ENCODE measurements around the gene VPS16. TPM values are rescaled to one million over a fixed set of nuclear protein-coding genes. Genes with fewer than 3 reads are reported as not detected.
A peak's percentile ranks its signal among the peaks of the same experiment; 100 is the strongest.

Gene VPS16
- total and polyA plus RNA-seq, 10 donors = 32.0 to 104 (median 44.5) TPM

GRCh38 chr20:2804041-2804828, 36.3 kb upstream of the VPS16 start:
- Histone ChIP-seq H3K27me3 (replicated peaks in 1 of 7) (peaks cover 0 to 97% (median 46%) of the 10 kb centered on the region in 7 donors), H3K4me3 (no peak overlapping the region), H3K36me3 (no peaks in the 10 kb centered on the region), H3K9me3 (no peaks in the 10 kb centered on the region), H3K27ac (no peak overlapping the region), H3K4me1 (peaks cover 3 to 30% (median 24%) of the 10 kb centered on the region in 6 donors)
- TF ChIP-seq POLR2AphosphoS5 (IDR thresholded peaks at IDR 0.05) (no peak), POLR2A (IDR thresholded peaks at IDR 0.05) (no peak), CTCF (IDR thresholded peaks at IDR 0.05 in 8 of 11, conservative IDR thresholded peaks at IDR 0.05 in 3 of 11) (no peak)
- intact Hi-C loops (cut with DNase I; ENCODE audit: low total_unique reads) = no loop called here
- DNase-seq = no peak
- 67 to 77% (median 69%) methylated on average over 16 of the region's 16 CpGs for WGBS, 5 donors

GRCh38 chr20:2804852-2805688, 35.5 kb upstream of the VPS16 start:
- no peak overlapping the region for H3K4me3 ChIP-seq
- no peak for TF ChIP-seq CTCF (IDR thresholded peaks at IDR 0.05 in 8 of 11, conservative IDR thresholded peaks at IDR 0.05 in 3 of 11)
- no peak for TF ChIP-seq POLR2AphosphoS5 (IDR thresholded peaks at IDR 0.05)
- TF ChIP-seq POLR2A (IDR thresholded peaks at IDR 0.05) = no peak
- H3K36me3 ChIP-seq = no peaks in the 10 kb centered on the region
- peaks cover 0 to 97% (median 38%) of the 10 kb centered on the region in 7 donors for H3K27me3 ChIP-seq (replicated peaks in 1 of 7)
- no peaks in the 10 kb centered on the region for H3K9me3 ChIP-seq
- peaks cover under 1 to 22% (median 15%) of the 10 kb centered on the region in 6 donors for H3K4me1 ChIP-seq
- H3K27ac ChIP-seq = no peak overlapping the region
- intact Hi-C loops (cut with DNase I; ENCODE audit: low total_unique reads) = no loop called here
- peak; percentile 70 for DNase-seq
- WGBS, 5 donors = 19 to 24% (median 22%) methylated on average over 40 to 49 of the region's 49 CpGs

- H3K9me3 ChIP-seq = no peaks in the 10 kb centered on the region
- peaks cover 0 to 14% (median 8%) of the 10 kb centered on the region in 6 donors for H3K4me1 ChIP-seq
- intact Hi-C loops (cut with DNase I; ENCODE audit: low total_unique reads) = no loop called here
- H3K4me3 ChIP-seq = no peak overlapping the region
- peaks cover 0 to 97% (median 30%) of the 10 kb centered on the region in 7 donors for H3K27me3 ChIP-seq (replicated peaks in 1 of 7)
- no peaks in the 10 kb centered on the region for H3K36me3 ChIP-seq
- no peak for DNase-seq
- H3K27ac ChIP-seq = no peak overlapping the region
- WGBS, 5 donors = 54 to 62% (median 57%) methylated on average over 22 of the region's 22 CpGs
- TF ChIP-seq CTCF (IDR thresholded peaks at IDR 0.05 in 8 of 11, conservative IDR thresholded peaks at IDR 0.05 in 3 of 11) (no peak), POLR2A (IDR thresholded peaks at IDR 0.05) (no peak), POLR2AphosphoS5 (IDR thresholded peaks at IDR 0.05) (no peak)
Observed at GRCh38 chr20:2805689-2806350, 34.7 kb upstream of the VPS16 start.

All from spleen (tissue), 11 donors.